Measurements from ENCODE around the gene LGALS1. TPM values are rescaled to one million over a fixed set of nuclear protein-coding genes. Genes with fewer than 3 reads are reported as not detected.

The LGALS1 gene
- total RNA-seq, 1 experiment from 2014 or later: 1,080 TPM

GRCh38 chr22:37634417-37634924, 41.0 kb upstream of the LGALS1 start (continued):
- TF ChIP-seq ZBTB33 (IDR thresholded peaks at IDR 0.05; ENCODE audit: extremely low read depth, insufficient replicate concordance, low read length): no peak
- TF ChIP-seq TCF7L2 (IDR thresholded peaks at IDR 0.05; ENCODE audit: borderline replicate concordance, extremely low read depth, insufficient read depth, insufficient read length): no peak
- no peak for TF ChIP-seq SIN3A (IDR thresholded peaks at IDR 0.05; ENCODE audit: low read depth)
- TF ChIP-seq EGR1 (IDR thresholded peaks at IDR 0.05; ENCODE audit: low read depth): no peak
- TF ChIP-seq POLR2A (IDR thresholded peaks at IDR 0.05; ENCODE audit: borderline replicate concordance, extremely low read depth, insufficient read depth, insufficient read length): no peak
- TF ChIP-seq ZNF274 (IDR thresholded peaks at IDR 0.05; ENCODE audit: low read depth, low read length): no peak
- TF ChIP-seq JUND (IDR thresholded peaks at IDR 0.05): no peak

GRCh38 chr22:37635157-37635556, 40.3 kb upstream of the LGALS1 start:
- no peak overlapping the region for H3K27ac ChIP-seq (ENCODE audit: low read depth, low read length)
- DNase-seq (ENCODE audit: low read depth, low spot score) (no peak), ATAC-seq (no peak)
- ChIA-PET CTCF (interaction anchor here (5.6 kb wide), 1 partner anchor 8 kb away, joined by 30 read pairs; no protein-coding TSS in a partner anchor), RAD21 (ENCODE audit: low non-redundant PET in 1 of 2, low total read pairs in 2 of 2, uncharacterized antibody in 2 of 2, unreplicated experiment in 2 of 2) (no interaction called here), POLR2A (no interaction called here)
- BruUV-seq (replicated peaks): no TSS peak
- no peak overlapping the region for H3K4me3 ChIP-seq (replicated peaks in 1 of 2; ENCODE audit: low read depth in 1 of 2, low read length in 2 of 2)
- intact Hi-C loops (cut with micrococcal nuclease): loop anchor here (5.0 kb wide), 1 partner anchor 157 kb away; no protein-coding TSS in a partner anchor
- no peaks in the 10 kb centered on the region for H3K9me2 ChIP-seq (ENCODE audit: insufficient read depth)
- H3K79me2 ChIP-seq (ENCODE audit: insufficient read depth, low read length): peaks cover 6% of the 10 kb centered on the region; the same call in 1 of the 2 replicates
- H2AFZ ChIP-seq (ENCODE audit: low read depth, low read length, poor library complexity, severe bottlenecking): no peak overlapping the region
- no peaks in the 10 kb centered on the region for H3K9me3 ChIP-seq (ENCODE audit: control insufficient read depth in 1 of 2, insufficient read depth in 1 of 2, low read depth in 1 of 2, low read length in 2 of 2)
- no peaks in the 10 kb centered on the region; a peak in 1 of 4 replicates for H3K36me3 ChIP-seq (ENCODE audit: control insufficient read depth in 1 of 2, insufficient read depth in 2 of 2, low read length in 2 of 2)
- H3K27me3 ChIP-seq (ENCODE audit: insufficient read depth, low read length): no peaks in the 10 kb centered on the region
- H3K9ac ChIP-seq (ENCODE audit: low read length): no peak overlapping the region
- H3K4me2 ChIP-seq (ENCODE audit: low read length): no peak overlapping the region
- peaks cover 23 to 46% of the 10 kb centered on the region in 2 experiments; a peak in 3 of 4 replicates for H3K4me1 ChIP-seq (ENCODE audit: control insufficient read depth in 1 of 2, insufficient read depth in 2 of 2, low read length in 2 of 2)
- no peaks in the 10 kb centered on the region for H4K20me1 ChIP-seq (ENCODE audit: insufficient read depth)
- TF ChIP-seq REST (IDR thresholded peaks at IDR 0.05; ENCODE audit: low read depth) (no peak), ZBTB33 (IDR thresholded peaks at IDR 0.05; ENCODE audit: extremely low read depth, insufficient replicate concordance, low read length) (no peak), POLR2AphosphoS5 (IDR thresholded peaks at IDR 0.05; ENCODE audit: low read depth, low read length) (no peak), EGR1 (IDR thresholded peaks at IDR 0.05; ENCODE audit: low read depth) (no peak), YY1 (IDR thresholded peaks at IDR 0.05; ENCODE audit: extremely low read depth, insufficient replicate concordance, low read depth, low read length) (no peak), JUND (IDR thresholded peaks at IDR 0.05) (no peak), CTCF (IDR thresholded peaks at IDR 0.05 in 2 of 3, conservative IDR thresholded peaks at IDR 0.05 in 1 of 3; ENCODE audit: borderline replicate concordance in 1 of 3, insufficient read depth in 1 of 3, low read depth in 2 of 3, low read length in 2 of 3) (no peak), POLR2A (IDR thresholded peaks at IDR 0.05; ENCODE audit: borderline replicate concordance, extremely low read depth, insufficient read depth, insufficient read length) (no peak), CBX3 (IDR thresholded peaks at IDR 0.05; ENCODE audit: low read depth) (no peak)
- TF ChIP-seq, protein P1, sequence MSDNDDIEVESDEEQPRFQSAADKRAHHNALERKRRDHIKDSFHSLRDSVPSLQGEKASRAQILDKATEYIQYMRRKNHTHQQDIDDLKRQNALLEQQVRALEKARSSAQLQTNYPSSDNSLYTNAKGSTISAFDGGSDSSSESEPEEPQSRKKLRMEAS (IDR thresholded peaks at IDR 0.05): no peak

All from HCT116 (cell line).